NCI-H1105 (cell line): ENCODE results near the gene CARD6.
A peak's percentile ranks its signal among the peaks of the same experiment; 100 is the strongest.
"Not testable (repeated sequence)": the region's sequence is repeated elsewhere in the genome, so short reads cannot be mapped to it uniquely, and the experiment has no call there.

Experiments used
- DNase-seq: peaks from one replicate; lab custom pipeline; 2025; lab: John Stamatoyannopoulos, UW

The CARD6 gene

GRCh38 chr5:40875958-40876357, 34.8 kb downstream of the CARD6 start:
- DNase-seq, result no peak

DNA sequence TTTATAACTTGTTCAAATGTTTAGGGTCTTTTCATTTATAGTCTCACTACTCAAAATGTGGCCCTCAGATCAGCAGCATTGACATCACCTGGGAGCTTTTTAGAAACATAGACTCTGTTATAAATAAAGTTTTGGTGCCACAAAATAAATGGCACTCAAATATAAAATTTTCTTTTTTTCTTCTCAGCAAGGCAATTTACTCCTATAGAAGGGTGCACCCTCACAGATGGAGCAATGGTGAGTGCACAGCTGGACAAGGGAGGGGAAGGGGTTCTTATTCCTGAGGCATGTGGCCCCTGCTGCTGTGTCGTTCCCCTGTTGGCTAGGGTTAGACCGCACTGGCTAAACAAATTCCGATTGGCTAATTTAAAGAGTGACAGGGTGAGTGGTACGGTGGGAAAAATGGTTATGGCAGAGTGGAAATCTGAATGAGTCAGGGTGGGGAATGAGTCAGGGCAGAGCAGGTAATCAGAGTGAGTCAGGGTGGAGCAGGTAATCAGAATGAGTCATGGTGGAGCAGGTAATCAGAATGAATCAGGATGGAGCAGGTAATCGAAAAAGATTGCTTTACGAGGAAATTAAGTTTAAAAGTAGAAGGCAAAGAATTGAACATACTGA, 36.3 kb downstream of the CARD6 start:
- no peak for DNase-seq

DNA sequence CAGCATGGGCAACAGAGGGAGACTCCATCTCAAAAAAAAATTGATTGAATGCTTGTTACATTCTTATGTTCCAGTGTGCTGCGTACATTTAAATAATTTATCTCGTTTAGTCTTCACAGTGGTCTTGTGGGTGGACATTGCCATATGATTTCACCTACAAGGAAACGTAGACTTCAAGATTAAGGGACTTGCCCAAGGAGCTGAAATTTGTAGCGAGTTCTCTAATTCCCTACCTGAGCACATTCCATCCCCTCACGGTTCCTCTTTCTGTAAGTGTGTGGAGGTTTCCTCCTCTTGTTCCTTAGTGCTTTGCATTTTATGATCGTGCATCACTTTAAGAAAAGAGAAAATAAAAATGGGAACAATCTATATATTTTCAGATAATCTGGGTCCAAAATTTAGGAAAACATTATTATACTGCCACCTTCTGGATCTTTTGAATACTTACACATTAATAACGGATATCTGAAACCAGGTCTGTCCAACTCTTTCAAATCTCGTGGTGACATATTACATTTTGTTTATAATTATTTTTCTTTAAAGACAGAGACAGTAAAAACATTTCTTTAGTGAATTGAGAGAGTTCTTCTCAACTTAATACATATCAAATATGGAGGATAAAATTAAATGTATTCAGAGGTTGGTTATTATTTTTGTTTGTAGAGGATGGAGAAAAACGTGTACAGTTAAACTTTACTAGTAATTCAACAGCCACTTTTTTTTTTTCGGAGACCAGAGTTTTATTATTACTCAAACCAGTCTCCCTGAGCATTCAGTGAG, 38.2 kb downstream of the CARD6 start:
- DNase-seq, result peak; percentile 0

DNA sequence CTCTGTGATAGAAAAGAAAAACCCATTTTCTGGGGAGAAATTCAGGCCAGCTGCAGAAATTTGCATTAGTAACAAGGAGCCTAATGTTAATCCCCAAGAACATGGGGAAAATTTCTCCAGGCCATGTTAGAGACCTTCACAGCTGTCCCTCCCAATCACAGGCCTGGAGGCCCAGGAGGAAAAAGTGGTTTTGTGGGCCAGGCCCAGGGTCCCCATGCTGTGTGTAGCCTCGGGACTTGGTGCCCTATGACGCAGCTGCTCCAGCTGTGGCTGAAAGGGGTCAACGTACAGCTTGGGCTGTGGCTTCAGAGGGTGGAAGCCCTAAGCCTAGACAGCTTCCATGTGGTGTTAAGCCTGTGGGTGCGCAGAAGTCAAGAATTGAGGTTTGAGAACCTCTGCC, 41.1 kb downstream of the CARD6 start:
- no peak for DNase-seq

GRCh38 chr5:40883051-40883450, 41.9 kb downstream of the CARD6 start:
- not testable (repeated sequence) for DNase-seq

DNA sequence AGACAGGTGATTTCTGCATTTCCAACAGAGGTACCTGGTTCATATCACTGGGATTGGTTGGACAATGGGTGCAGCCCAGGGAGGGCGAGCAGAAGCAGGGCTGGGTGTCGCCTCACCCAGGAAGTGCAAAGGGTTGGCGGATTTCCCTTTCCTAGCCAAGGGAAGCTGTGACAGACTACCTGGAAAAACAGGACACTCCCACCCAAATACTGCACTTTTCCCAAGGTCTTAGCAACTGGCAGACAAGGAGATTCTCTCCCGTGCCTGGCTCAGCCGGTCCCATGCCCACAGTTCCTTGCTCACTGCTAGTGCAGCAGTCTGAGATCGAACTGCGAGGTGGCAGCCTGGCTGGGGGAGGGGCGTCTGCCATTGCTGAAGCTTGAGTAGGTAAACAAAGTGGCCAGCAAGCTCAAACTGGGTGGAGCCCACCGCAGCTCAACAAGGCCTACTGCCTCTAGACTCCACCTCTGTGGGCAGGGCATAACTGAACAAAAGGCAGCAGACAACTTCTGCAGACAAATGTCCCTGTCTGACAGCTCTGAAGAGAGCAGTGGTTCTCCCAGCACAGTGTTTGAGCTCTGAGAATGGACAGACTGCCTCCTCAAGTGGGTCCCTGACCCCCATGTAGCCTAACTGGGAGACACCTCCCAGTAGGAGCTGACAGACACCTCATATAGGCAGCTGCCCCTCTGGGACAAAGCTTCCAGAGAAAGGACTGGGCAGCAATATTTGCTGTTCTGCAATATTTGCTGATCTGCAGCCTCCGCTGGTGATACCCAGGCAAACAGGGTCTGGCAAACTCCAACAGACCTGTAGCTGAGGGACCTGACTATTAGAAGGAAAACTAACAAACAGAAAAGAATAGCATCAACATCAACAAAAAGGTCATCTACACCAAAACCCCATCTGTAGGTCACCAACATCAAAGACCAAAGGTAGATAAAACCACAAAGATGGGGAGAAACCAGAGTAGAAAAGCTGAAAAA, 54.6 kb downstream of the CARD6 start:
- DNase-seq, result not testable (repeated sequence)

GRCh38 chr5:40904205-40904993, 63.2 kb downstream of the CARD6 start:
- peak; percentile 10 for DNase-seq

DNA sequence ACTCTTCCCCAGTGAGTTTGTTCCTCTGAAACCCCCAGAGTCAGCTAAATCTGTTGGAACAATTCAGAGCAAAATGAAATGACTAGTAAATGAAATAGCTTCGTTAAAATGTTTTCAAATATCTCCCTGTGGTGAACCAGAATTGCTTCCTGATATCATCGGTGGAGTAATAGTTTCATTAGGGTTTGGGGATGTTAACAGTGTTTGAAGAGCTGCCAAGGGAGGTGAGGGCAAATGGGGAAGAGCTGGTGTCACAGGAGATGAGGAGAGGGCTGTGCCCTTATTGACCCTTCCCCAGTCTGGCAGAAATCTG, 63.8 kb downstream of the CARD6 start:
- DNase-seq, result no peak

- no peak for DNase-seq
These were observed 65.2 kb downstream of the CARD6 start for GRCh38 chr5:40906351-40906751.

- no peak for DNase-seq
These were observed 68.1 kb downstream of the CARD6 start, which contains the start of gene C7 for GRCh38 chr5:40909264-40909663. Gene C7, plus strand, starts transcription at chr5:40909497. Its CDS starts 114 bp downstream, at chr5:40909611.

GRCh38 chr5:40909723-40910122, 68.6 kb downstream of the CARD6 start:
- no peak for DNase-seq
